Measurements from ENCODE around the gene ELF2. TPM values are rescaled to one million over a fixed set of nuclear protein-coding genes. Genes with fewer than 3 reads are reported as not detected.

Gene ELF2
- total and polyA plus RNA-seq, 2 donors (not counting 3 experiments of a cell fraction or from before 2014, with no cell fraction given), result 16.4 to 35.1 TPM

GRCh38 chr4:139007640-139008039, 169.4 kb downstream of the ELF2 start:
- Histone ChIP-seq H3K27ac (ENCODE audit: insufficient read depth, low read depth, low read length) (no peak overlapping the region), H3K36me3 (ENCODE audit: control insufficient read depth in 2 of 2, extremely low read depth in 1 of 2, insufficient read depth in 2 of 2, low read length in 2 of 2) (no peaks in the 10 kb centered on the region), H3K79me2 (ENCODE audit: control insufficient read depth, insufficient read depth, low read length) (no peaks in the 10 kb centered on the region), H3K27me3 (ENCODE audit: control insufficient read depth in 2 of 2, insufficient read depth in 2 of 2, low read length in 2 of 2) (no peaks in the 10 kb centered on the region), H3K4me3 (replicated peaks in 1 of 3; ENCODE audit: insufficient read depth in 1 of 3, low read depth in 1 of 3, low read length in 3 of 3) (no peak overlapping the region), H3K4me1 (ENCODE audit: control insufficient read depth, extremely low read depth, insufficient read depth, low read length) (no peaks in the 10 kb centered on the region), H3K9me3 (replicated peaks; ENCODE audit: control insufficient read depth, insufficient read depth, low read length) (no peaks in the 10 kb centered on the region), H3K9me1 (replicated peaks; ENCODE audit: control insufficient read depth, extremely low read depth, insufficient read depth, low read length) (no peaks in the 10 kb centered on the region), H3K4me2 (ENCODE audit: insufficient read depth, low read length) (no peak overlapping the region), H2AFZ (ENCODE audit: low read depth, low read length) (no peak overlapping the region), H4K20me1 (replicated peaks; ENCODE audit: control insufficient read depth, extremely low read depth, insufficient read depth, low read length) (no peaks in the 10 kb centered on the region), H3K9ac (replicated peaks; ENCODE audit: extremely low read depth, insufficient read depth, low read length) (no peak overlapping the region)
- CTCF ChIA-PET, result interaction anchor here (0.9 kb wide), 1 partner anchor 38 kb away, joined by 3 read pairs; no protein-coding TSS in a partner anchor
- DNase-seq (ENCODE audit: low read depth, low spot score), result no peak
- FAIRE-seq, result no peak
- POLR2A ChIA-PET, result no interaction called here
- no TSS peak for BruUV-seq (replicated peaks)
- dilution Hi-C loops (cut with MboI; ENCODE audit: extremely low pct_ligation_motif_present, low sequenced_read_pairs) (no loop called here), intact Hi-C loops (cut with micrococcal nuclease) (no loop called here)
- TF ChIP-seq EZH2 (IDR thresholded peaks at IDR 0.05; ENCODE audit: borderline replicate concordance, low read depth, low read length, severe bottlenecking), result no peak

Small RNA genes lying within 50 kb of the gene (small RNA-seq; reads per million reads assigned to genes)
- gene RF00017 (ENCODE audit: insufficient read depth, insufficient read length, low read depth, low replicate concordance), result not detected
- not detected for gene RF00019 (ENCODE audit: insufficient read depth, insufficient read length, low read depth, low replicate concordance)
- not detected for gene RN7SL382P (ENCODE audit: insufficient read depth, insufficient read length, low read depth, low replicate concordance)
- not detected for gene RNU6-531P (ENCODE audit: insufficient read depth, insufficient read length, low read depth, low replicate concordance)

Other genes with a start within 250 kb of the ELF2 start
- gene NOCT, start 161.4 kb downstream of the ELF2 start, total RNA-seq, result 20.1 and 20.7 TPM in 2 replicates
- 7.6 and 7.9 TPM in 2 replicates for gene NOCT, start 161.4 kb downstream of the ELF2 start, polyA plus RNA-seq
- 16.2 and 25.9 TPM in 2 replicates for gene MGARP, start 103.0 kb upstream of the ELF2 start, total RNA-seq
- gene MGARP, start 103.0 kb upstream of the ELF2 start, polyA plus RNA-seq, result 22.6 and 26.6 TPM in 2 replicates
- gene NAA15, start 124.3 kb upstream of the ELF2 start, total RNA-seq, result 57.0 and 67.9 TPM in 2 replicates
- 3.2 and 4.5 TPM in 2 replicates for gene NAA15, start 124.3 kb upstream of the ELF2 start, polyA plus RNA-seq
- gene NDUFC1, start 125.3 kb upstream of the ELF2 start, total RNA-seq, result 73.9 and 78.1 TPM in 2 replicates
- gene NDUFC1, start 125.3 kb upstream of the ELF2 start, polyA plus RNA-seq, result 65.2 and 65.7 TPM in 2 replicates